DMS53 (cell line): ENCODE data around the gene ATF1.
"Not testable (repeated sequence)": the region's sequence is repeated elsewhere in the genome, so short reads cannot be mapped to it uniquely, and the experiment has no call there.

Experiments used
- DNase-seq: peaks from one replicate; lab custom pipeline; 2025; lab: John Stamatoyannopoulos, UW

Gene ATF1

GRCh38 chr12:50859621-50860310 lies 95.9 kb downstream of the ATF1 start:
- peak; percentile 4 for DNase-seq

GRCh38 chr12:50862316-50862715 lies 98.4 kb downstream of the ATF1 start:
- DNase-seq, result no peak

- DNase-seq, result no peak
These were observed 101.4 kb downstream of the ATF1 start for GRCh38 chr12:50865266-50865665.

GRCh38 chr12:50868881-50869280 lies 105.0 kb downstream of the ATF1 start:
- DNase-seq, result not testable (repeated sequence)
